ENCODE results near the gene ZNF853. TPM values are rescaled to one million over a fixed set of nuclear protein-coding genes. Genes with fewer than 3 reads are reported as not detected.
"Not testable (repeated sequence)": the region's sequence is repeated elsewhere in the genome, so short reads cannot be mapped to it uniquely, and the experiment has no call there.

ZNF853 gene
- total RNA-seq, 1 donor from 2014 or later = 0.90 TPM

DNA sequence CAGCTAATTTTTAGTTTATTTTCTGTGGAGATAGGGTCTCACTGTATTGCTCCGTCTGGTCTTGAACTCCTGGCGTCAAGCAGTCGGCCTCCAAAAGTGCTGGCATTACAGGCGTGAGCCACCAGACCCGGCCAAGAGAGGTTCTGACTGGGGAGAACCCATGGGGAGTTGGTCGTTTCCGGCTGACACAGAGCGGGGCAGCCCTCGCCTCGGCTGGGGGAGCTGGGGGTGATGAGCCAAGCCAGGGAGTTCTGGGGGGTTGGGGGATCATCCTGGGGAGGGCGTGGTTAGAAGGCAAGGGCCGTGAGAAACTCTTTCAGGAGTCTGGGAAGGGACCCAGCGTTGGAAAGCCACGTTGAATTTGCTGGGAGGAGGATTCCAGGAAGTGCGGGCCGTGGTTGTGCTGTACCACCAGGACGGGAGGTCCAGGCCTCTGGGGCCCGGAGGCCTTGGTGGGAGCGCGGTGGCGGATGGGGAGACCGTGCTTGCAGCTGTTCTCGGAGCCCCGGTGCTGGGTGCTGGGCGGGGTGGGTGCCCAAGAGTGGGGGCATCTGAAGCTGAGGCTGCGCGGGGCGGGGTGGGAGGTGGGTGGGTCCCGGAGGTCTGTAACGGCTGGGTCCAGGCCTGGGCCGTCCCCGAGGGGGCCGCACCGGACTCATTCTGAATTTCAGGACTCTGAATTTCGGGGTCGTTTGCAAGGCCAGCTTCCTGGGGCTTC is 8.4 kb upstream of the ZNF853 start:
- DNase-seq (ENCODE audit: low read depth in 2 of 2) = no peak

GRCh38 chr7:6607651-6608051 is 7.8 kb upstream of the ZNF853 start:
- no peak for DNase-seq (ENCODE audit: low read depth in 2 of 2)

DNA sequence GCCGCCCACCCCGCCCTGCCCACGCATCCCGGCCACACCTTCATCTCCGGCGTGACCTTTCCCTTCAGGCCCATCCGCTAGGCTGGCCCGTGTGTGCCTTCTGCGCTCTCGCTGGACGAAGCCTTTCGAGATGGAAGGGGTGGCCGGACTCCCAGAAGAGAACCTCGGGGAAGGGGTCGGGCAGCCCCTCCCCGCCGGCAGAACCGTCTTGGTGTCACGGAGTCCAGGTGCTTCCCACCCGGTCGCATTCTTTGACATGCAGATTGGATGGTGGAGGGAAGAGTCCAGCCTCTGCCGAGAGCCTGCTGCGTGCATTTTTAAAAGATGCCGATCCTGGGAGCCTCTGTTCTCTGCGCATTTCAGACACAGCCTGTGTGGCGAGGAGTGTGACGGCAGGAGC is 7.3 kb upstream of the ZNF853 start:
- no peak for DNase-seq (ENCODE audit: low read depth in 2 of 2)

DNA sequence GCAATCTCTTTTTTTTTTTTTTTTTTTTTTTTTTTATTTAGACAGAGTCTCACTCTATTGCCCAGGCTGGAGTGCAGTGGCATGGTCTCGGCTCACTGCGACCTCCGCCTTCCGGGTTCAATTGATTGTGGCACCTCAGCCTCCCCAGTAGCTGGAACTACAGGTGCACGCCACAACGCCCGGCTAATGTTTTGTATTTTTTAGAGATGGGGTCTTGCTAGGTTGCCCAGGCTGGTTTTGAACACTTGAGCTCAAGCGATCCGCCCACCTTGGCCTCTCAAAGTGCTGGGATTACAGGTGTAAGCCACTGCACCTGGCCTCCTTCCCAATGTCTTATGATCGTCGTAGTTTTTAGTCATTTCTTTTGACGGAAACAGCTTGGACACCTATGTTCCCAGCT is 6.6 kb upstream of the ZNF853 start:
- no peak for DNase-seq (ENCODE audit: low read depth in 2 of 2)

- no peak for DNase-seq (ENCODE audit: low read depth in 2 of 2)
Observed at GRCh38 chr7:6612819-6613218, 2.6 kb upstream of the ZNF853 start.

DNA sequence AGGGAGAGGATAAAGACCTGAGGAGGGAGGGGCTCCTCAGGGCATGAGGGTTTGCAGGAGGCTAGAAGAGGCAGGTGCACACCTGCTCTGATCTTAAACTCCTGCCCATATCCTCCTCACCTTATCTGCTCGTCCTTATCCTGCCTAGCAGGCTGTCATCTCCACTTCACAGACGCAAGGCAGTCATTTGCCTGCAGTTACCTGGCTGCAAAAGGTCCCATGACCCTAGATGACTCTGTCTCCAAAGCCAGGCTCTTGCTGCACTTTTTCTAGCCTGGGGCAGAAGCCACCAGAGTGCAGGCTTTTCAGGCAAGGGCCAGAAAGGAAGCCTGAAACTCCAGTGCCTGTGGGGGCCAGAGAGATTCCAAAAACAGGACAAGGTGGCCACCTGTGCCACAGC is 1.7 kb upstream of the ZNF853 start:
- no peak for DNase-seq (ENCODE audit: low read depth in 2 of 2)

DNA sequence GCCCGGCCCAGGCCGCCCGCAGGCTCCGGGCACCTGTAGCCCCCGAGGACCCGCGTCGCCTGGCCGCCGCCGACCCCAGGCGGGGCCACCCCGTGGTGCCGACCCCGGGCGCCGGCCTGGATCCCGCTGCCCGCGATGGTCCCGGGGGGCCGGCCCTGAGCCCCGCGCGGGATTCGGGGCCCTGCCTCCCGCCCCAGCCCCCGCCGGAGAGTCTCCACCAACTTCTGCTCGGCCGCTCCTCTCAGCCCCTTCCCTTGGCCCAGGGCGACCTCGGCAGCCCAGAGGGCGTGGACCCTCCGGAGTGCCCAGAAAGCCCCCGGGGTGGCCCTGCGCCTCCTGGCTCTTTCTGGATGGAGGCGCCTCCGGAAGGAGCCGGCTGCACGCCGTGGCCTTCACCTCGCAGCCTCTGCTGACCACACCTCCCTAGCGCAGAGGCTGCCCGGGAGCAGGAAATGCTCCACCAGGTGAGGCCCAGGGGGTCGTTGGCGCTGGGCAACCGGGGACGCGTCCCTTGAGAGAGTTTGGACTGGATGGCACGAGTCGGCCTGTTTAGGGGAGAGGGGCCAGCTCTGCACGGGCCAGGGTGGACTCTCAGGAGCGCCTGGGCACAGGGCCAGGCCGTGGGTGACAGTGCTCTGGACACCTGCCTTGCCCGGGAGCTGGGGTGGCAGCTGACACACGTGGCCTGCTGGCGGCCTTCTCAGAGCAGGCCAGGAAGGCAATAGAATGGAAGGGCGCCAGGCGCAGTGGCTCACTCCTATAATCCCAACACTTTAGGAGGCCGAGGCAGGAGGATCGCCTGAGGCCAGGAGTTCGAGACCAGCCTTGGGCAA is 529 bp downstream of the ZNF853 start:
- no peak for DNase-seq (ENCODE audit: low read depth in 2 of 2)

GRCh38 chr7:6616854-6617643 is 1.6 kb downstream of the ZNF853 start:
- DNase-seq (ENCODE audit: low read depth in 2 of 2) = no peak

- DNase-seq (ENCODE audit: low read depth in 2 of 2) = no peak
Observed at GRCh38 chr7:6618621-6619020, 3.2 kb downstream of the ZNF853 start.

DNA sequence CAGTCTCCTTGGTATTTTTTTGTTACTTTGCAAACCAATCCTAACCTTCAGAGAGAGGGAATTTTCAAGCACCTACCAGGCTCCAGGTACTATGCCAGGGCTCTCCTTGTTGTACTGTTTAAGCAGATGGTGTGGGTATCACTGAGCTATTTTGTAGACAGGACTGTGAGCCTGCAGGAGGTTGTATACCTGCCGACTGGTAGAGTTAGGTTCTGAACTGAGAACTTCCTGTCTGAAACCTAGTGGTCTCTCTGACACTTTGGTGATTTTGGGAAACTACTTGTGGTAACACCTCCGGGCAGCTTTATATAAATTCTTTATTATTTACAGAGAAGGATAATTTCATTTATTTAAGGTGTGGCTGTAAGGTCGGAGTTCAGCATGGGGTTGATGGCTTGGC is 4.6 kb downstream of the ZNF853 start:
- no peak for DNase-seq (ENCODE audit: low read depth in 2 of 2)

DNA sequence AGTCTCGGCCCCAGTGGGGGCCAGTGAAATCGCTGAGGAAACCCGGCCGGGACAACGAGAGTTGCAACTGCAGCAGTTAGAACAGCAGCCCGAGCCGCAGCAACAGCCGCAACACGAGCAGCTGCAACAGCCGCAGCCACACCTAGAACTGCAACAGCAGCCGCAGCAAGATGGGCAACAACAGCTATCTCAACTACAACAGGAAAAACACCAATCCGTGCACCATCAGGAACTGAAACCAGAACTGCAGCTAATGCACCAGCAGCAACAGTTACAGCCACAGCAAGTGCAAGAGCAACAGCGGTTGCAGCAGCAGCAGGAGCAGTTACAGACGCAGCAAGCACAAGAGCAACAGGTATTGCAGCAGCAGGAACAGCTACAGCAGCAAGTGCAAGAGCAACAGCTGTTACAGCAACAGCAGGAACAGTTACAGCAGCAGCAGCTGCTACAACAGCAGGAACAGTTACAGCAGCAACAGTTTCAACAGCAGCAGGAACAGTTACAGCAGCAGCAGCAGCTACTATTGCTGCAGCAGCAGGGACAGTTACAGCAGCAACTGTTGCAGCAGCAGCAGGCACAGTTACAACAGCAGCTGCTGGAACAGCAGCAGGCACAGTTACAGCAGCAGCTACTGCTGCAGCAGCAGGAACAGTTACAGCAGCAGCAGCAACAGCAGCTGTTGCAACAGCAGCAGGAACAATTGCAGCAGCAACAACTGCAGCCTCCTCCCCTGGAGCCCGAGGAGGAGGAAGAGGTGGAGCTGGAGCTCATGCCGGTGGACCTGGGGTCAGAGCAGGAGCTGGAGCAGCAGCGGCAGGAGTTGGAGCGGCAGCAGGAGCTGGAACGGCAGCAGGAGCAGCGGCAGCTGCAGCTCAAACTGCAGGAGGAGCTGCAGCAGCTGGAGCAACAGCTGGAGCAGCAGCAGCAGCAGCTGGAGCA is 6.1 kb downstream of the ZNF853 start:
- DNase-seq (ENCODE audit: low read depth in 2 of 2) = no peak

- DNase-seq (ENCODE audit: low read depth in 2 of 2) = no peak
Observed at GRCh38 chr7:6622134-6622710, 6.8 kb downstream of the ZNF853 start.

DNA sequence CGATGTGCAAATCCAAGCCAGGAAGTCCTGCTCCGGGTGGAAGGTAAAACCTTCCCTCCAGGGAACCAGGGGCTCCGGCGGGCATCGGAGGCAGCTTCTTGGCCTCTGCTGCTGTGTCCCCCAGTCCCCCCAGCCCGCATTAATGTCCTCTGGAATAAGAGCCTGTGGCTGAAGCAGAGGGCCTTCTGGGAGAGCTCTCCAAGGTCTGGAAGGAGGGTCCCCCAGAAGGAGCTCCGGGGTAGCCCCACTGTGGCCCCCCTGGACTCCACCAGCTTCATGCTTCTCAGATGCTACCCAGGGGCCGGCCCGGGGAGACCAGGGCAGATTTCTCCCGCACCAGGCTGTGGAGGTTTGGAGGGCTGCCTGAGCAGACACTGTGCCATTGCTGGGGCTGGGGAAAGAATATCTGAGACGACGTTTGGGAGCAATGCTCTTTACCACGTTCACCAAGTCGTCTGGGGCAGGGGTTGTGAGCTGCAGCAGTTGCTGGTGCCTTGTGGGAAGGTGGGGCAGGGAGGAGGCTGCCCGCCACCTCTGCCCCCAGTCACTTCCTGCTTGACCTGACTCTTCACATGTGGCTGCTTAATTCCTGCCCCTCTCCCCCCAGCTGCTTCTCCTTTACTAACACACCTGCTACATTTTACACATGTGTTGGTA is 8.3 kb downstream of the ZNF853 start:
- no peak for DNase-seq (ENCODE audit: low read depth in 2 of 2)

GRCh38 chr7:6624246-6624611 is 8.8 kb downstream of the ZNF853 start:
- DNase-seq (ENCODE audit: low read depth in 2 of 2) = no peak

DNA sequence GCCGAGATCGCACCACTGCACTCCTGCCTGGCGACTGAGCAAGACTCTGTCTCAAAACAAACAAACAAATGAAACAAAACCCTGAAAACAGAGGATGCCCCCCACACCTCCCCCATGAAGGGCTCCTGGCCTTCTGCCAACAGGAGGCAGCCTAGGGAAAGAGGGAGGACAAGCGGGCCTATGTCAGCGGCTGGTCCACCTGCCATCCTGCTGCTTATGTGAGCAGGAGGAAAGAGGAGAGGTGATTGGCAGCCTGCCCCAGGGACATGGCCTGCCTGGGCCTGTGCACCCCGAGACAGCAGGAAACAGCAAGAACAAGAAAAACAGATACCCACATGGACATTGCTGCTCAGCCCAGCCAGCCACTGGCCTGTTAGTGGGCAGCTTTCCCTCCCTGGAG is 12.6 kb downstream of the ZNF853 start:
- DNase-seq (ENCODE audit: low read depth in 2 of 2) = no peak

DNA sequence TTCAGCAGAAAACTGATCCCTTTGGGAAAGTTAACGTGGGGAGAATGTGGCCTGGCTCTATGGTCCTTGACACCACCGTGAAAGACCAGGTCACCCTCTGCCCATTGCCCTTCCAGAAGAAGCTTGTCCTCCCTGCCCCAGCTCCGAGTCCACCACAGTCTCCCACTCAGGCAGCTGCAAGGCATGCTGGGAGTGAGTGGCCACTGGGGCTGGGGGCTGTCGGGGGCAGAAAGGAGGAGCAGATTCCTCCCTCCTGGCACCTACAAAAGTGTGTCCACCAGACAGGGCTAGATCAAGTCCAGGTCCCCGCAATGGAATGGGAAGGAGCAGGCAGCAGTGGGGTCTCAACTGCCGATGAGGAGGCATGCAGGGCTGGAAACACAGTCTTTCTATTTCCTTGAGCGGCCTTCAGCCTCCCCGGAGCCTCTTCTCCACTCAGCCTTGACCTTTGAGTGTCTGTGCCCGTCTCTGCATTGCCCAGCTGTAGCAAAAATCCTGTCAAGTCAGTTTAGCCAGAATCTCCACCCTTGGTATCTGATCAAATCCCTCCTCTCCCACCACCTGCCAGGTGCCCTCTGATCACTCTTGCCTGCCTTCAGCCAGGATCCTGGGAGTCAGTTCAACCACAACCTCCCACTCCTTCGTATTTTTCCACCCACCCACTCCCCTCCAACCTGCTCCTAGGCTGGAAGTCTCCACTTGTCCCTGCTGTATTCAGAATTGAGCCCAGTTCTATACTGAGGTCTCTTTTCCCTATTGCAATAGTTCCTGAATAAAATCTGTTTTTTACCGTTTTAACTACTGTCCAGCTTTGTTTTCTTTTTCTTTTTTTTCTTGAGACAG is 14.8 kb downstream of the ZNF853 start:
- no peak for DNase-seq (ENCODE audit: low read depth in 2 of 2)

DNA sequence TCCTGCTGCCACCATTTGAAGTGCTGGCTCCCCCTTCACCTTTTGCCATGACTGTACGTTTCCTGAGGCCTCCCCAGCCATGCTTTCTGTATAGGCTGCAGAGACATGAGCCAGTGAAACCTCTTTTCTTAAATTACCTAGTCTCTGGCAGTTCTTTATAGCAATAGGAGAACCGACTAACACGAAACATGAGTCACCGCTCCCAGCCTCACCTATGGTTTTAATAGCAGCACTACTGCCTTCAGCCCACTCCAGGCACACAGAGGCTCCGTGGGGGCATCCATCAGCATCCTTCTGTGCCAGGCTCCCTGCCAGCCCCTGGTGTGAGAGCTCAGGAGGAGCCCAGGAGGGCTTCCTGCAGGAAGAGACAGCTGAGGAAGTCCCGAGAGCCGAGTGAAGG is 16.2 kb downstream of the ZNF853 start:
- no peak for DNase-seq (ENCODE audit: low read depth in 2 of 2)

DNA sequence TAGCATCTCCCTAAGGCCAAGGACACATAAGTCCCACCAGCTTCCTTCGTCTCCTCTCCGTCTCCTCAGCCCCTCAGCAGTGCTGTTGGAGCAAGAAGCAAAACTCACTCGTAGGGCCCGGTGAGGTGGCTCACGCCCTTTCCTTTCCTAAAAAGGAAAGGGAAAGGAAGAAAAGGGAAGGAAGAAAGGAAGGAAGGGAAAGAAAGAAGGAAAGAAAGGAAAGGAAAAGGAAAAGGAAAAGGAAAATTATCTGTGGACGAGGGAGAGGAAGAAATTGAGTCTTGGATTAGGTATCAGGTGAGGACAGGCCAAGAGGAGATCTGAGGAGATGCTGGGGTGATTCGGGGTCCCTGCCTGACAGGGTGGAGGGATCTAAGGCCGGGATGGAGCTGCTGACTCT is 18.6 kb downstream of the ZNF853 start:
- DNase-seq (ENCODE audit: low read depth in 2 of 2) = no peak

DNA sequence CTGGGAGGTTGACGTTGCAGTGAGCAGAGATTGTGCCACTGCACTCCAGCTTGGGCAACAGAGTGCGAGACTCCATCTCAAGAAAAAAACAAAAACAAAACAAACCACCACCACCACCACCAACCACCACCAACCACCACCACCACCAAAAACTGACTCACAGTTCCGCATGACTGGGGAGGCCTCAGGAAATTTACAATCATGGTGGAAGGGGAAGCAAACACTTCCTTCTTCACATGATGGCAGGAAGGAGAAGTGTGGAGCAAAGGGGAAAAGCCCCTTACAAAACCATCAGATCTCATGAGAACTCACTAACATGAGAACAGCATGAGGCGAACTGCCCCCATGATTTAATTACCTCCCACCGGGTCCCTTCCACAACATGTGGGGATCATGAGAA is 19.6 kb downstream of the ZNF853 start:
- not testable (repeated sequence) for DNase-seq (ENCODE audit: low read depth in 2 of 2)

All from dermis microvascular lymphatic vessel endothelial cell (primary cell).